Measurements from ENCODE around the gene LCP1.

DNA sequence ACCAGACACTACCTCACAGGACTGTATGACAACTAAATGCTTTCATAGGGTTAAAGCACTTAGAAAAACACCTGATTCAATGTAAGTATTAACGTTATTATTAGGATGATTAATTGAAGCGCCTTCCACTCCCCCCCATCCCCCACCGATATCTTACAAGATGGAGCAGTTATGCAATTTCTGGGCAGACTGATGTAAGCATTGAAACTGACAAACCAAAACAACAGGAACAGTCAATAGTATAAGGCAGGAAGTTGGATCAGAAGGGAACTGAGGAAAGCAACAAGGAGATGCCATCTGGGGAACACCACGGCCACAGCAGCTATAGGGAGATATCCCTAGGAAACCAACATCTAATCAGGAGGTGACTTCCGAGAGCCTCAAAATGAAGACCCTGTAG lies 3.8 kb downstream of the LCP1 start:
- TF ChIP-seq, protein P1, sequence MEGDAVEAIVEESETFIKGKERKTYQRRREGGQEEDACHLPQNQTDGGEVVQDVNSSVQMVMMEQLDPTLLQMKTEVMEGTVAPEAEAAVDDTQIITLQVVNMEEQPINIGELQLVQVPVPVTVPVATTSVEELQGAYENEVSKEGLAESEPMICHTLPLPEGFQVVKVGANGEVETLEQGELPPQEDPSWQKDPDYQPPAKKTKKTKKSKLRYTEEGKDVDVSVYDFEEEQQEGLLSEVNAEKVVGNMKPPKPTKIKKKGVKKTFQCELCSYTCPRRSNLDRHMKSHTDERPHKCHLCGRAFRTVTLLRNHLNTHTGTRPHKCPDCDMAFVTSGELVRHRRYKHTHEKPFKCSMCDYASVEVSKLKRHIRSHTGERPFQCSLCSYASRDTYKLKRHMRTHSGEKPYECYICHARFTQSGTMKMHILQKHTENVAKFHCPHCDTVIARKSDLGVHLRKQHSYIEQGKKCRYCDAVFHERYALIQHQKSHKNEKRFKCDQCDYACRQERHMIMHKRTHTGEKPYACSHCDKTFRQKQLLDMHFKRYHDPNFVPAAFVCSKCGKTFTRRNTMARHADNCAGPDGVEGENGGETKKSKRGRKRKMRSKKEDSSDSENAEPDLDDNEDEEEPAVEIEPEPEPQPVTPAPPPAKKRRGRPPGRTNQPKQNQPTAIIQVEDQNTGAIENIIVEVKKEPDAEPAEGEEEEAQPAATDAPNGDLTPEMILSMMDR (IDR thresholded peaks at IDR 0.05 in 4 of 5, conservative IDR thresholded peaks at IDR 0.05 in 1 of 5): no peak
- no peak for TF ChIP-seq POLR2A (IDR thresholded peaks at IDR 0.05)
